CD4-positive, alpha-beta memory T cell (primary cell): ENCODE data around the gene ZNF711. TPM values are rescaled to one million over a fixed set of nuclear protein-coding genes. Genes with fewer than 3 reads are reported as not detected.

Experiments used
- CTCF ChIA-PET: fragments of 350-600 bp; sonication (Branson Sonifier 250); formaldehyde crosslinking; loops from one replicate; lab custom pipeline; 2021; ENCODE audit warnings: inconsistent platforms; ENCODE audit not compliant: partially characterized antibody; lab: Charles Lee
- POLR2A ChIA-PET: fragments of 350-600 bp; sonication (Branson Sonifier 250); formaldehyde crosslinking; loops from one replicate; lab custom pipeline; 2021; ENCODE audit not compliant: partially characterized antibody; lab: Charles Lee
- DNase-seq, 5 donors: peaks; one replicate each; pipeline versions ENCODE4 v3.0.0 to v3.0.0-alpha.2; 2020 to 2022; ENCODE audit warnings: mixed read lengths in 1 of 5
- H3K27ac ChIP-seq: one replicate; pipeline ENCODE4 v1.7.0; 2013; ENCODE audit warnings: low read depth, low read length
- H3K27me3 ChIP-seq: 2 replicates; pipeline ENCODE4 v1.7.0; 2013; ENCODE audit warnings: mild to moderate bottlenecking, low read length, moderate library complexity; ENCODE audit not compliant: insufficient read depth
- H3K36me3 ChIP-seq: 2 replicates; pipeline ENCODE4 v1.7.0; 2013; ENCODE audit warnings: mild to moderate bottlenecking, low read length, moderate library complexity; ENCODE audit not compliant: insufficient read depth
- H3K4me1 ChIP-seq: 2 replicates; pipeline ENCODE4 v1.7.0; 2013; ENCODE audit warnings: mild to moderate bottlenecking, low read length, moderate library complexity; ENCODE audit not compliant: insufficient read depth
- H3K4me3 ChIP-seq, 2 donors: one replicate each; pipeline ENCODE4 v1.7.0; 2013; ENCODE audit warnings: low read length in 2 of 2, mild to moderate bottlenecking in 1 of 2
- H3K9me3 ChIP-seq, 2 donors: one replicate each; pipeline ENCODE4 v1.7.0; 2013; ENCODE audit warnings: low read length in 2 of 2, control low read depth in 1 of 2; ENCODE audit not compliant: control insufficient read depth in 1 of 2
- H3K27ac Mint-ChIP-seq, 7 donors: one replicate each; pipeline ENCODE4 v1.8.0; 2020 to 2021; ENCODE audit warnings: mixed read lengths in 7 of 7, mild to moderate bottlenecking in 6 of 7, inconsistent platforms in 3 of 7, moderate library complexity in 3 of 7
- H3K27me3 Mint-ChIP-seq, 2 donors: one replicate each; pipeline ENCODE4 v1.8.0; 2020 to 2021; ENCODE audit warnings: mixed read lengths in 2 of 2
- H3K36me3 Mint-ChIP-seq, 2 donors: one replicate each; pipeline ENCODE4 v1.8.0; 2020 to 2021; ENCODE audit warnings: mixed read lengths in 2 of 2, inconsistent platforms in 1 of 2, mild to moderate bottlenecking in 1 of 2
- H3K4me1 Mint-ChIP-seq, 4 donors: one replicate each; pipeline ENCODE4 v1.8.0; 2020 to 2021; ENCODE audit warnings: mixed read lengths in 4 of 4, mild to moderate bottlenecking in 1 of 4
- H3K4me3 Mint-ChIP-seq, 8 donors: one replicate each; pipeline ENCODE4 v1.8.0; 2020 to 2021; ENCODE audit warnings: mixed read lengths in 8 of 8, mild to moderate bottlenecking in 7 of 8, moderate library complexity in 6 of 8, inconsistent platforms in 3 of 8
- H3K9me3 Mint-ChIP-seq, 8 donors: one replicate each; pipeline ENCODE4 v1.8.0; 2020 to 2021; ENCODE audit warnings: mixed read lengths in 8 of 8, mild to moderate bottlenecking in 5 of 8, inconsistent platforms in 3 of 8, moderate library complexity in 1 of 8
- intact Hi-C: fragments of 100-400 bp; cut with micrococcal nuclease; formaldehyde crosslinking; loops from one replicate; pipeline ENCODE4 v1.15.1; 2023
- polyA plus RNA-seq, 2 donors: library from polyadenylated mRNA; unstranded; fragments of 300-500 nt; fragmentation: Illumina TruSeq; gene quantifications; one replicate each; pipeline ENCODE4 v1.2.3, GENCODE V29; 2021
- total RNA-seq, 2 experiments: library from RNA; stranded (reverse); gene quantifications; one replicate each; pipeline ENCODE4 v1.2.3, GENCODE V29; 2021

Gene ZNF711
- 1 to 10 TPM; 1.3 to 1.5 TPM for total RNA-seq
- under 1 TPM; 0.25 to 0.64 TPM for polyA plus RNA-seq

- peaks cover 6 to 13% (median 11%) of the 10 kb centered on the region in 4 donors for H3K4me1 Mint-ChIP-seq
- DNase-seq: peak in 3 of 5 donors; percentile 10 to 31 (median 13)
- intact Hi-C loops: no loop called here
- Histone ChIP-seq H3K4me3 (peak within 1 kb of the TSS in 1 of 2 donors; percentile 32), H3K4me1 (no peaks in the 10 kb centered on the region), H3K36me3 (no peaks in the 10 kb centered on the region), H3K27me3 (no peaks in the 10 kb centered on the region), H3K27ac (no peak within 1 kb of the TSS), H3K9me3 (no peaks in the 10 kb centered on the region)
- peaks cover 3 to 9% of the 10 kb centered on the region in 2 donors for H3K27me3 Mint-ChIP-seq
- ChIA-PET POLR2A (no interaction called here), CTCF (no interaction called here)
- peak within 1 kb of the TSS in 6 of 7 donors; percentile 11 to 74 (median 48) for H3K27ac Mint-ChIP-seq
- peak within 1 kb of the TSS; percentile 83 to 92 (median 86) for H3K4me3 Mint-ChIP-seq
- H3K36me3 Mint-ChIP-seq: no peaks in the 10 kb centered on the region
- peaks cover 0 to 4% (median 0%) of the 10 kb centered on the region in 8 donors for H3K9me3 Mint-ChIP-seq
Observed at GRCh38 chrX:85243761-85244449, at the start of gene ZNF711, which contains the start of gene SATL1. ZNF711 (plus strand) TSS chrX:85243991; CDS start chrX:85247573, 3,582 bp downstream. SATL1 (minus strand) TSS chrX:85243779; CDS start chrX:85108968, 134,811 bp downstream.

DNA sequence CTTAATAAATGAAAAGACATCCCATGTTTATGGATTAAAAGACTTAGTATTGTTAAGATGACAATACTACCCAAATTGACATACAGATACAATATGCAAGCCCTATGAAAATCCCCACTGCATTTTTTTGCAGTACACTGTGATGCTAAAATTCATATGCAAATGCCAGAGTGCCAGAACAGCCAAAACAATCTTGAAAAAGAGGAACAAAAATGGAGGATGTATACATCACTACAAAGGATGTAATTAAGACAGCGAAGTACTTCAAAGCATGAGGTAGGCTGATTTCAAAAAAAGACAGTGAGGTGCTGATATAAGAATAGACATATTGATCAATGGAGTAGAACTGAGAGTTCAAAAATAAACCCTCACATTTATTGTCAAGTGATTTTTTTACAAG lies 47.5 kb upstream of the ZNF711 start:
- ChIA-PET POLR2A (no interaction called here), CTCF (no interaction called here)
- Histone ChIP-seq H3K4me3 (no peak overlapping the region), H3K36me3 (no peaks in the 10 kb centered on the region), H3K9me3 (no peaks in the 10 kb centered on the region), H3K4me1 (no peaks in the 10 kb centered on the region), H3K27me3 (no peaks in the 10 kb centered on the region), H3K27ac (no peak overlapping the region)
- Mint-ChIP-seq H3K27me3 (no peaks in the 10 kb centered on the region), H3K4me1 (no peaks in the 10 kb centered on the region), H3K4me3 (no peak overlapping the region), H3K36me3 (no peaks in the 10 kb centered on the region), H3K9me3 (peaks cover 0 to 5% (median under 1%) of the 10 kb centered on the region in 8 donors), H3K27ac (peak overlapping the region in 1 of 7 donors; percentile 9)
- DNase-seq: no peak
- intact Hi-C loops: no loop called here

GRCh38 chrX:85203461-85203970 lies 40.3 kb upstream of the ZNF711 start:
- H3K4me3 ChIP-seq: no peak overlapping the region
- H3K27ac ChIP-seq: no peak overlapping the region
- no peaks in the 10 kb centered on the region for H3K9me3 ChIP-seq
- no peaks in the 10 kb centered on the region for H3K27me3 ChIP-seq
- no peak overlapping the region for H3K4me3 Mint-ChIP-seq
- no peaks in the 10 kb centered on the region for H3K4me1 Mint-ChIP-seq
- H3K27ac Mint-ChIP-seq: no peak overlapping the region
- no peaks in the 10 kb centered on the region for H3K4me1 ChIP-seq
- H3K36me3 ChIP-seq: no peaks in the 10 kb centered on the region
- no peaks in the 10 kb centered on the region for H3K36me3 Mint-ChIP-seq
- DNase-seq: no peak
- ChIA-PET CTCF (no interaction called here), POLR2A (no interaction called here)
- intact Hi-C loops: no loop called here
- peaks cover 0 to 2% (median 0%) of the 10 kb centered on the region in 8 donors for H3K9me3 Mint-ChIP-seq
- no peaks in the 10 kb centered on the region for H3K27me3 Mint-ChIP-seq

- ChIA-PET CTCF (no interaction called here), POLR2A (no interaction called here)
- intact Hi-C loops: no loop called here
- Histone ChIP-seq H3K27me3 (no peaks in the 10 kb centered on the region), H3K4me3 (no peak overlapping the region), H3K36me3 (no peaks in the 10 kb centered on the region), H3K4me1 (no peaks in the 10 kb centered on the region), H3K27ac (no peak overlapping the region), H3K9me3 (no peaks in the 10 kb centered on the region)
- Mint-ChIP-seq H3K4me3 (peak overlapping the region in 1 of 8 donors; percentile 24), H3K27me3 (no peaks in the 10 kb centered on the region), H3K9me3 (peaks cover 0 to 3% (median 0%) of the 10 kb centered on the region in 8 donors), H3K4me1 (no peaks in the 10 kb centered on the region), H3K36me3 (no peaks in the 10 kb centered on the region), H3K27ac (no peak overlapping the region)
- no peak for DNase-seq
Observed at GRCh38 chrX:85213792-85214530, 29.8 kb upstream of the ZNF711 start.

DNA sequence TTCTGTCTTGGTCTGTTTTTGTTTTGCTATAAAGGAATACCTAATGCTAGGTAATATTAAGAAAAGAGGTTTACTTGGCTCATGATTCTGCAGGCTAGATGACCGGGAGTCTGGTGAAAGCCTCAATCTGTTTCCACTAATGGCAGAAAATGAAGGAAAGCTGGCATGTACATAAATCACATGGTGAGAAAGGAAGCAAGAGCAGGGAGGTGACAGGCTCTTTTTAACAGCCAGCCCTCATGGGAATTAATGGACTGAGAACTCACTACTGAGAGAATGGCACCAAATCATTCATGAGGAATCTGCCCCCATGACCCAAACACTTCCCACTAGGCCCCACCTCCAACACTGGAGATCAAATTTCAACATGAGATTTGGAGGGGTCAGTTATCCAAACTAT lies 27.8 kb upstream of the ZNF711 start:
- Histone ChIP-seq H3K4me3 (no peak overlapping the region), H3K4me1 (no peaks in the 10 kb centered on the region), H3K36me3 (no peaks in the 10 kb centered on the region), H3K27ac (no peak overlapping the region), H3K9me3 (no peaks in the 10 kb centered on the region), H3K27me3 (no peaks in the 10 kb centered on the region)
- intact Hi-C loops: no loop called here
- no peaks in the 10 kb centered on the region for H3K36me3 Mint-ChIP-seq
- H3K27ac Mint-ChIP-seq: no peak overlapping the region
- H3K9me3 Mint-ChIP-seq: peaks cover 0 to 1% (median 0%) of the 10 kb centered on the region in 8 donors
- ChIA-PET POLR2A (no interaction called here), CTCF (no interaction called here)
- DNase-seq: no peak
- peaks cover 0 to 3% (median 2%) of the 10 kb centered on the region in 4 donors for H3K4me1 Mint-ChIP-seq
- no peaks in the 10 kb centered on the region for H3K27me3 Mint-ChIP-seq
- no peak overlapping the region for H3K4me3 Mint-ChIP-seq

GRCh38 chrX:85221361-85221760 lies 22.4 kb upstream of the ZNF711 start:
- Mint-ChIP-seq H3K27ac (peak overlapping the region in 1 of 7 donors; percentile 65), H3K4me3 (peak overlapping the region in 5 of 8 donors; percentile 5 to 57 (median 27)), H3K4me1 (peaks cover 0 to 10% (median 6%) of the 10 kb centered on the region in 4 donors), H3K36me3 (no peaks in the 10 kb centered on the region), H3K27me3 (no peaks in the 10 kb centered on the region), H3K9me3 (peaks cover 0 to 1% (median 0%) of the 10 kb centered on the region in 8 donors)
- no peak for DNase-seq
- ChIA-PET POLR2A (no interaction called here), CTCF (no interaction called here)
- H3K27me3 ChIP-seq: no peaks in the 10 kb centered on the region
- no peak overlapping the region for H3K4me3 ChIP-seq
- no peaks in the 10 kb centered on the region for H3K36me3 ChIP-seq
- intact Hi-C loops: no loop called here
- H3K4me1 ChIP-seq: no peaks in the 10 kb centered on the region
- no peaks in the 10 kb centered on the region for H3K9me3 ChIP-seq
- H3K27ac ChIP-seq: no peak overlapping the region

DNA sequence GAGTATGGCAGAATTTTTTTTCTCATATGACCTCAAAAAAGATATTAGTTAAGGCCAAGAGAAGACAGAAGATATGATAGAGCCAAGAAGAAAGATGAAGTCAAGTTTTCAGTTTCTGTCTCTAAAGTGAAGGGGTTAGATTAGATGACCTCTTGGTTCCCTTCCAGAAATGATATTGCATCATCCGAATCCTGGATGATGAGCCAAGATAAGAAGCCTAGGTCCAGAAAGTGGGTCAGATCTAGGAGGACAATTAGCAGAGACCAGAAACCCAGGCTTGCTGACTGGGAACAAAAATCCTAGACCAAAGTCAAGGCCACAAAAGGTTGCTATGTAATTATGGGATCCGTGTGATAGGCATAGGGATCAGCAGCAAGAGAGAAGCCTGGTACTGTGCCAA lies 20.4 kb upstream of the ZNF711 start:
- Histone ChIP-seq H3K27ac (no peak overlapping the region), H3K9me3 (no peaks in the 10 kb centered on the region), H3K4me1 (no peaks in the 10 kb centered on the region), H3K27me3 (no peaks in the 10 kb centered on the region), H3K36me3 (no peaks in the 10 kb centered on the region), H3K4me3 (no peak overlapping the region)
- Mint-ChIP-seq H3K4me1 (peaks cover 0 to 10% (median 6%) of the 10 kb centered on the region in 4 donors), H3K4me3 (no peak overlapping the region), H3K9me3 (peaks cover 0 to 1% (median 0%) of the 10 kb centered on the region in 8 donors), H3K36me3 (no peaks in the 10 kb centered on the region), H3K27ac (no peak overlapping the region), H3K27me3 (no peaks in the 10 kb centered on the region)
- intact Hi-C loops: no loop called here
- DNase-seq: no peak
- ChIA-PET POLR2A (no interaction called here), CTCF (no interaction called here)
